HG03175 (cell line): Measurements from ENCODE around the gene PDIA2.
"Not testable (repeated sequence)": the region's sequence is repeated elsewhere in the genome, so short reads cannot be mapped to it uniquely, and the experiment has no call there.

Experiments
- ATAC-seq: cut with Tn5 transposase; IDR thresholded peaks from one replicate; pipeline ENCODE4 v1.9.1; 2021; ENCODE audit warnings: mild to moderate bottlenecking, moderate library complexity; ENCODE audit not compliant: unreplicated experiment

The PDIA2 gene

GRCh38 chr16:324451-325334 lies 41.7 kb downstream of the PDIA2 start:
- ATAC-seq: no peak

GRCh38 chr16:325375-326145 lies 42.6 kb downstream of the PDIA2 start:
- ATAC-seq: no peak

GRCh38 chr16:330741-331140 lies 47.8 kb downstream of the PDIA2 start:
- ATAC-seq: no peak

- not testable (repeated sequence) for ATAC-seq
Observed at GRCh38 chr16:331181-331814, 48.3 kb downstream of the PDIA2 start.

- no peak for ATAC-seq
Observed at GRCh38 chr16:333406-334094, 50.6 kb downstream of the PDIA2 start.

- not testable (repeated sequence) for ATAC-seq
Observed at GRCh38 chr16:334164-334832, 51.3 kb downstream of the PDIA2 start.

- not testable (repeated sequence) for ATAC-seq
Observed at GRCh38 chr16:334861-335632, 52.1 kb downstream of the PDIA2 start.

GRCh38 chr16:336269-336668 lies 53.3 kb downstream of the PDIA2 start:
- no peak for ATAC-seq
